ENCODE data around the gene TNNT2.

- TF ChIP-seq RAD21 (IDR thresholded peaks at IDR 0.05) (no peak), JUND (IDR thresholded peaks at IDR 0.05) (no peak), REST (IDR thresholded peaks at IDR 0.05) (no peak), CTCF (IDR thresholded peaks at IDR 0.05; ENCODE audit: low read depth, low read length, missing input control) (no peak), TAF1 (conservative IDR thresholded peaks at IDR 0.05) (no peak), MAX (IDR thresholded peaks at IDR 0.05) (no peak), RXRA (IDR thresholded peaks at IDR 0.05) (no peak), ATF3 (IDR thresholded peaks at IDR 0.05) (no peak), ZBTB33 (IDR thresholded peaks at IDR 0.05) (no peak), GABPA (IDR thresholded peaks at IDR 0.05 in 1 of 2, conservative IDR thresholded peaks at IDR 0.05 in 1 of 2) (no peak)
Observed at GRCh38 chr1:201331166-201331565, 46.3 kb downstream of the TNNT2 start.
